Left lobe of liver (tissue), 2 donors: ENCODE measurements around the gene CAMTA1. TPM values are rescaled to one million over a fixed set of nuclear protein-coding genes. Genes with fewer than 3 reads are reported as not detected.
A peak's percentile ranks its signal among the peaks of the same experiment; 100 is the strongest.

ENCODE experiments used
- ATAC-seq: fragments of 200-7000 bp; cut with Tn5 transposase; one replicate; pipeline ENCODE4 v1.9.1; 2020; ENCODE audit warnings: mild to moderate bottlenecking, moderate library complexity
- DNase-seq: peaks from one replicate; pipeline ENCODE4 v3.0.0-alpha.2; 2020; ENCODE audit warnings: low spot score
- total RNA-seq: library from RNA; stranded (reverse); gene quantifications from one replicate; pipeline ENCODE4 v1.2.1, GENCODE V29; 2021
- donor health status: DM: no; HTN: no; CAD: no; lungs with moderate emphysema.
- donor health status: DM: no; HTN: yes; CAD: no.

The CAMTA1 gene
- total RNA-seq, 1 donor from 2014 or later = 33.6 TPM

DNA sequence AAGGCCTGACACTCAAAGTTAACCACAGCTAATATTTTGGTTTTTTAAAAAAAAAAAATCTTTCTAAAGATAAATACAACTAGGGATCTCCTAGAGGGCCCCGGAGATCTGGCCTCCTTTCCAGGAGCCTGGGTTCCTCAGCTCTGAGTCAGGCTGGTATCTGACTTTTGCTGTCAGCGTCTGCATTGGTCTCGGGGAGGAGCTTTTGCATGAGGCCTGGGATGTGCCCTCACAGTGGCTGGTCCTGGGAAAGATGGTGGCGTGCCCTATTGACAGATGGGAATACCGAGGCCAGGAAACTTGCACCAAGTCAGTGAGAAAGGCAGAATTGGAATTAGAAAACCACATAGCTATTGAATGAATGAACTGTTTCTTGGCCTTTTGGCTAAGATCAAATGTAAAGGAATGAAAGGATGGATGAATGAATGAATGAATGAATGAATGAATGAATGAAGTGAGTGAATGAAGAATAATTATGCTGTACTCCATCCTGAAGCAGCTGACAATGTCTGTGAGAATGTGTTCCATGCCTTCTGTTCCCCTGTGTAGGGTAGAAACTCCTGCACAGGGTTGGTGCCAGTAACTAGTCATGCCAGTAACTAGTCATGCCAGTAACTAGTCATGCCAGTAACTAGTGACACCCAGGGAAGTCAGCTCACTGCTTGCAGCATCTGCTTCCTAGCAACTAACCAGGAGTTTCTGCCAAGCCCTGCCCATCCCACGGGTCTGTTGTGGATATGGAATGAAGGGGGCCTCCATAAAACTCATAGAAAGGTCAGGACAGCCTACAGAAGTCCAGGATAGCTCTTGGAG, 743.3 kb downstream of the CAMTA1 start:
- DNase-seq = no peak

GRCh38 chr1:7529917-7530316, 744.7 kb downstream of the CAMTA1 start:
- ATAC-seq = no peak
- no peak for DNase-seq

More for the DNA sequence above, 743.3 kb downstream of the CAMTA1 start:
- no peak for ATAC-seq

GRCh38 chr1:7531562-7532340, 746.5 kb downstream of the CAMTA1 start:
- no peak for DNase-seq

DNA sequence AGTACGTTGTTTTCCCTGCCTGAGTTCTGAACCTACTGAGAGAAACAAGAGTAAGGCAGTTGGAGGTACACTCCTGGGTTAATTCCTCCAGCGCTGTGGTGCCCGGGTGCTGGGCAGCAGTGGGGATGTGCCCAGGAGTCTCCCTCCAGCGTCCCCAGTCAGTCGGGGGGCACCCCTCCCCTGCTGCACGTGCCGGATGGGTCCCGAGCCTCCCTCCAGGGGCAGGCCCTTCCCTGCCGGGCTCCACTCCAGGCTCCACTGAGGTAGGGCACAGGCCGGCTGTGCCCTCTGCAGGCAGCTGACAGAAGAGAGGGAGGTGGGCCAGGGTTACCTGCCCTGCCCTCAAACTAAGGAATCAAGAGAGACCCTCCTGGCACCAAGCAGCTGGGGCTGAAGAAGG, 747.8 kb downstream of the CAMTA1 start:
- no peak for DNase-seq
- ATAC-seq = no peak

More at GRCh38 chr1:7531562-7532340, 746.5 kb downstream of the CAMTA1 start:
- no peak for ATAC-seq

DNA sequence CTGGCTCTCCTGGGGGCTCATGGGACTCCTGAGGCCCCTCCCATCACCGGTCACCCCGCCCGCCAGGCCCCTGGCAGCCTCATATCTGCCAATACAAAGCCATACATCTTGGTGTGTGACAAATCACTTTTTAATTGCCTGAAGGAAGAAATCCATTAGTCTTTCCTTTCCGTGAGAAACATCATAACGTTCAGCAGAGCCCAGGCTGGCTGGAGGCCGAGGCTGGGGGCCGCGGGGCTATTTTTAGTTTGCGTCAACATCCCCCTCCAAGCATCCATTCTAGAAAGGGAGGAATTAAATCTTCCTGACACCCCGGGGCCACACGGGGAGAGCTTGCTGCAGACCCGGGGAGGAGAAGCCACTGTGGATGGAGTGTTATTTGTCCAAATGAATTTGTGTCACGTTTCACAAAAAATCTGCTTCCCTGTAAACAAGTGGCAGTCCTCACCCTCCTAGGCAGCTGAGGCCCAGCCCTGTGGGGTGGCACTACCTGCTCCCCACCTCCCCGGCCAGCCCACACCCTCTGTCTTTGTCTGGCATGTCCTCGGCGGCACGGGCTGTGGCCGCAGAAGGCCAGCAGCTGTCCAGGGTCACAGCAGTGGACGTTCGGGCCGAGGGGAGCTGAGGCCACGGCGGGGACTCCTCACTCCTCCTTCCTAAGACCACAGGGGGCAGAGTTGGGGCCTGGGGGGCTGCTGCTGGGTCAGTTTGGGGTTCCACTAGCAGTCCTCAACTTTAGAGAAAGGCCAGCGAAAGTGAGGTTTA, 749.0 kb downstream of the CAMTA1 start:
- ATAC-seq (no peak), DNase-seq (no peak)

DNA sequence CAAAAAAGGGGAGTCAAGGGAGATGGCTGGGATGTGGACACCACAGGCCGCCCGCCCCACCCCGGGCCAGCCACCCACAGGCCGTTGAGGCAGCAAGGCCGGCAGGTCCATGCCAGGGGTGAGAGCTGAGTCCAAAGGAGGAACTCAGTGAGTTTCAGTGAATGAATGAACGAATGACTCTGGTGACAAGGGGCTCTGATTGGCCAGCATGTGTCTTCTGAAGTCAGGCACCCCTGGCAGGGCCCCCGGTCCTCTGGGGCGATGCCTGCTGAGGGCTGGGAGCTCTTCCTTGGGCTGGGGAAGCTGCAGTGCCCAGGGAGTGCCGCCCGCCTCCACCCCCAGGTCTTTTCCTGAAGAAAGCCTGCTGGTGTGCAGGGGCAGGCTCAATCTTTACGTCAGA, 749.8 kb downstream of the CAMTA1 start:
- DNase-seq = no peak

DNA sequence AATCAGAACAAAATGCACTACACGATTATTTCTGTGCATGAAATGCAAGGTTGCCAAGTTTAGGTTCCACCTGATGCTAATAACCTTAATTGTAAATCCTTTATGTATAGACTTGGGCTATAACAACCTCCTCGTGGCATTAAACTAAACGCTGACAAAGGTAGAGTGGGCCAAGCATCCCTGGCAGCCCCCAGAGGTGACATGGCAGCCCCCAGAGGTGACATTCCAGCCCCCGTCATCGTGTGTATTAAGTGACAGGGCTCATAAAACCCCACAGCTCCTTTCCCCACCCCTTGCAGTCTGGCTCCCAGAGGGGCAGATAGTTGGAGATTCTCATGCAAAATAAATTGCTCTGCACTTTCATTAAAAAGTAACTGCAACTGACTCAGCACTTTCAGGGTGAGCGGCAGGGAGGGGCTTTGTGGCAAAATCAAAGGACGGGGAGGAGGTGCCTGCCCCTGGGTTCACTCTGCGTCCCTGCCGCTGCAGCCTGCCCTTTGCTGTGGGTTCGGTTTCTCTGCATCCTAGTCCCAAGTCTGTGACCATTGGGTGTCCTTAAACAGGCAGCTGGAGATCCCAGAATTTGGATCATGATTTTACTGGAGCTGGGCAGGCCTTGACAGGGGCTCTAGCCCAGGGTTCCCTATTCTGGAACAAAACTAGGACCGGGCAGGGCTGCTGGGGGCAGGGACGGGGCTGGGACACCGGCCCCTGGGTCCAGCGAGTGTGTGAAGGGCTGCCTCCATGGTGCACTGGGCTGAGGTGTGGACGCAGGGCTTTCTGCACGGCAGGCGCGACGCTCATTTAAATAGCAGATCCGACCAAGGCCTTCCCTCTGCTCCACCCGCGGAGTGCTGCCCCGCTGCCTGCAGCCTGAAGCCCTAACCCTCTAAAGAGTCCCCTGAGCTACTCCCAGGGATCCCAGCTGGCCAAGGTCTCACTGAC, 751.0 kb downstream of the CAMTA1 start:
- DNase-seq (no peak), ATAC-seq (peak; percentile 74)

More for the DNA sequence above, 749.8 kb downstream of the CAMTA1 start:
- no peak for ATAC-seq

DNA sequence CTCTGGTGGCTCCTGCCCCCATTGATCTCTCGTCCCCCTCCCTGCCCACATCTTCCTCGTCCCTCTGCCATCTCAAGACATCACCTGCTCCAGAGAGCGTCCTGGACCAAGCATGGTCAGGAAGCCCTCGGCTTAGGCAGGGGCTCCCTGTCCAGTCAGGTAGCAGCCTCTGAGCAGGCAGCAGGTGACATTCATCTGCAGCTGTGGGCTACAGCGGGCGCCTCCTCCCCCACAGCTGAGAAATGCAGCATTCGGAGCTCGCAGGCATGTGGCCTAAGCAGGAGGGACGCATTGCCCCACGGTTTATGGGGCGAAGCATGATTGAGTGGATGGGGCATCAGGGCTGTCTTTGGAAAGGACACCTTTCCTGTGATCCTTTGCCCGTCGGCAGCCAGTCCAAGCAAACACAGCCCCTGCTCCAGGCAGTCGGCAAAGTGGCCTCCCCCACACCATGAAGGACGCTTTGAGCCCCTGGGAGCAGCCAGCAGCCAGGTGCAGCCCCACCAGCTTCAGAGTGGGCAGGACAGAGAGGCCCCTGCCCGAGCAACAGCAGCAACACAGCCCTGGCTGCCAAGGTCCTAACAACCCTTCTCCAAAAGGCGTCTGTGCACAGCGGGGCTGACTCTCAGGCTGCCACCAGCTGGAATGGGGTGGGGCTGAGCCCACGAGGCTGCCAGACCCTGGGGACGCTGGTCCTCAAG, 751.8 kb downstream of the CAMTA1 start:
- ATAC-seq = no peak
- no peak for DNase-seq

DNA sequence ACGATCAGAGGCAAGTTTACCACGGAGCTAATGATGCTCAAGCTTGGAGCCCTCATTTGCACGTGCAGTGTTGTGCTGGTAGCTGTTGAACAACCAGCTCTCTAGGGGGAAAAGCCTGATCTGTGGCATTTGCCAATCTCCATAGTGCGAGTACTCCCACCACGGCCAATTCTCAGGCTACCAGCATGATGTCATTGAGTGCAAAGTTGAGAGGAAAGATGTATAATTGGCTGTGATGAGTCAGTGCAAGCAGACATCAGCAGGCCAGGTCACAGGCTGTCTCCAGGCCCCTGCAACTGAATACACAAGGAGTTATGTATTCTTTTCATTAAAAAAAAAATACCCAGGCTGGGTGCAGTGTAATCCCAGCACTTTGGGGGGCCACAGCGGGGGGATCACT, 752.8 kb downstream of the CAMTA1 start:
- ATAC-seq = no peak
- DNase-seq = no peak

DNA sequence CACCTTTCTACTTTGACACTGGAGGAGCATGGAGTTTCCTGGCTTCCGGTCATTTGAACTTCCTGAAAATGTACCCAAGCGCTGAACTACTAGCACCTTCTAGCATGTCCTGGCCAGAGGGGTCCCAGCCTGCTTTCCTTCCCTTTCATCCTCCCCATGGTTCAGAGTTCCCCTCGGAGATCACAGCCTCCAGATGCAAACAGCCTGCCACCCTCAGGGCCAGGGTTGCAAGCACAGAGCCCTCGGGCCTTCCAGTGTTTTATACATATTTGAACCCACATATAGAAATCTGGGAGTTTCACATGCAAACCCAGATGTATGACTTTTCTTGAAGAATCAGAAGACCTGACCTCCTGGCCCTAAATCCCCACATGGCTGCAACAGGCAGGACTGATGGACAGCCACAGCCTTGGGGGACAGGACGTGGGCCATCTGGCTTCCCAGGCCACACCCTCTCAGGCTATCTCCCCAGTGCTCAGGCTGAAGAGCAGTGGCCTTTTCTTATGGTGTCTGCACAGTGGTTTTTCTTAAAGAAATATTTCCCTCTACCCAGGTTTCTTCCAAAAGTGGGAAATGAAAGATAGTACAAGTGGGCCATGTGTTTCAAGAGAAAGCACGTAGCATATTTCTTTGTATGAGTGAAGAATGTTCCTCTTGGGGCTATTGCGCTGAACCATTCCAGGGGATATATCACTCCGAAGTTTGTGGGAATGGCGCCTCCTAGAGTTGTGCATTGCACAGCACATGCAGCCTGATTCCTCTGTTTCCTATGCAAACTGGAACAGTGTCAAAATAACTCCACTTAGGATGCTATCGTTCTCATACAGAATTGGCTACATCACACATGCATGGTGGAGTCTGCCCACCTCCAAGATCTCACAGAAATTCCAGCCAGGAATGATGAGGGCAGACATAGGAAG, 753.9 kb downstream of the CAMTA1 start:
- ATAC-seq = peak; percentile 24
- DNase-seq = no peak

DNA sequence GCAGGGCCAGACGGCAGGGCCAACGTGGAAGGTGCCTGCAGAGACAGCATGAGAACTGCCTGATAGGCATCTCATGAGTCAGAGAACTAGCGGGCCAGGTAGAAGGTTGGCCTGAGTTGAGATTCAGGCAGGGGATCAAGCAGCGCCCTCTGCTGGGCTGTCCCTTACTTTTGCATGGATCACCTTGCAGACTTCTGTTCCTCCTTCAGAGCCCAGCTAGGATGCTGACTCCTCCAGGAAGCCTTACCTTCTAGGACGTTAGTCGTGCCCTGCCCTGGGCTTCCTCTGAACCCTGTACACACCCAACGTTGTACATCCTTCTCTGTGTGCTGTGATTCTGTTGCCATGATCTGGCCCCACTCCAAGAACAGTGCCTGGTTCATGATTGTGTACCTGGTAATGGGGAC, 754.5 kb downstream of the CAMTA1 start:
- ATAC-seq = peak; percentile 29
- no peak for DNase-seq

- no peak for DNase-seq
- ATAC-seq = no peak
Observed at GRCh38 chr1:7540816-7541215, 755.6 kb downstream of the CAMTA1 start.

DNA sequence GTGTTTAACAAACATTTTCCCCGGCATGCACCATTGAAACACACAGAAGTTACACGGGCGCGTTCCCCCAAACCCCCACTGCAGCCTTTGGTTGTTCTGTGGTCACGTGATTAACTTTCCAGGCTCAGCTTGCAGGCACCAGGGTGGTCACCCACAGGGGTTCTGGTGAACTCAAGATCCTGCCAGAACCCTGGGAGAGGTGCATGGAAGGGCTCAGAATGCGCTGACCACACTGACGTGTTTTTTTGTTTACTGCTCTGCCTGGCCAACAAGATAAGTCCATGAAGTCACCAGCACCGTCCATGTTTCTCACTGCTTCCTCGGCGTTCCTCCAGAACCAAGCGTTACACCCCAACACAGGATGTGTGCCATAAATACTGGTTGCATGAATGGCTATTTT, 756.4 kb downstream of the CAMTA1 start:
- ATAC-seq = no peak

DNA sequence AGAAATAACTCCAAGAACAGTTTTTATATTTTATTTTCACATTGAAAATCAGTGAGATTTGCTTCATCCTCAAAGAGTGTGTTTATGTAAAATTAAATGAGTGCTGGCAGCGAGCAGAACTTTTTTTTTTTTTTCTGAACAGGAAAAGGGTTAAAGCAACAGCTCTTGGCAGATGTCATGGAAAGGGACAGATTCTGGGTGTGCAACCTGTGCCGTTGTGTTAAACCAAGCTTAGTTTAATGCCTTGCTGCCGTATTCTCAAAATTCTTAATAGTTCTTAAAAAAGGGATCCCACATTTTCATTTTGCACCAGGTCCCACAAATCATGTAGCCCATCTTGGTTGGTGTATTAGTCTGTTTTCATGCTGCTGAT, 758.5 kb downstream of the CAMTA1 start:
- ATAC-seq (no peak), DNase-seq (no peak)

More for the DNA sequence above, 756.4 kb downstream of the CAMTA1 start:
- DNase-seq = no peak

GRCh38 chr1:7549277-7550161, 764.3 kb downstream of the CAMTA1 start:
- DNase-seq = no peak
- no peak for ATAC-seq

DNA sequence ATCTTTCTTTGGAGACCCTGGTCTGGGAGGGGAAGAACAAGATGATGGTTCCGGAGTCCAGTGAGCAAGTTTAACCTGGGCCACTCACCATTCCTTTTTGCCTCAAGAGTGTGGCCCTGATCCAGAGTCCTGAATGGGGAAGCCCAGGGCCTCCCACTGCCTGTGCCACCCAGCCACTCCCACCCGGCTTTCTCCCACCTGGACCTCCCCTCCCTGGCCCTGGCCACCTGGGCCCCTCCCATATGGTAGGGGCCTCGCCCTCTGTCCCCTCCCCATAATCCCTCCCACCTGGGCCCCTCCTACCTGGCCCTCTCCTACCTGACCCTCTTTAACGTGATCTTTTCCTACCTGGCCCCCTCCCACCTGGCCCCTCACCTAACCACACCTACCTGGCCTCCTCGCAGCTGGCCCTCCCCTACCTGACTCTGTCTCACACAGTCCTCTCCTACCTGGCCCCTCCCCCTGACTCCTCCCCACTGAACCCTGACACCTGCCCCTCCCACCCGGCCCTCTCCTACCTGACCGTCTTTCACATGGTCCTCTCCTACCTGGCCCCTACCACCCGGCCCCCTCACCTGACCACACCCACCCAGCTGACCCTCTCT, 765.1 kb downstream of the CAMTA1 start:
- DNase-seq (no peak), ATAC-seq (no peak)

- DNase-seq (no peak), ATAC-seq (peak; percentile 9)
Observed at GRCh38 chr1:7550981-7551380, 765.7 kb downstream of the CAMTA1 start.
